Activated effector memory CD4-positive, alpha-beta T cell treated with anti-CD3 and anti-CD28 coated beads, Interleukin-2, amount 50 U/mL, for 16 hours (primary cell): Measurements from ENCODE around the gene RHPN2.
"Not testable (repeated sequence)": the region's sequence is repeated elsewhere in the genome, so short reads cannot be mapped to it uniquely, and the experiment has no call there.

Experiments used
- DNase-seq: peaks from one replicate; pipeline ENCODE4 v3.0.0-alpha.2; 2020

The RHPN2 gene

GRCh38 chr19:33025468-33026238 is 39.0 kb downstream of the RHPN2 start:
- not testable (repeated sequence) for DNase-seq

- no peak for DNase-seq
Observed at GRCh38 chr19:33024398-33024797, 40.3 kb downstream of the RHPN2 start.

- DNase-seq: no peak
Observed at GRCh38 chr19:33022472-33023116, 42.1 kb downstream of the RHPN2 start.

GRCh38 chr19:33010891-33011290 is 53.8 kb downstream of the RHPN2 start:
- not testable (repeated sequence) for DNase-seq

GRCh38 chr19:33008738-33009137 is 56.0 kb downstream of the RHPN2 start:
- no peak for DNase-seq

GRCh38 chr19:33005440-33005839 is 59.2 kb downstream of the RHPN2 start:
- DNase-seq: no peak

GRCh38 chr19:33003424-33004024 is 61.2 kb downstream of the RHPN2 start:
- not testable (repeated sequence) for DNase-seq

GRCh38 chr19:33002126-33002865 is 62.4 kb downstream of the RHPN2 start:
- DNase-seq: not testable (repeated sequence)

- DNase-seq: no peak
Observed at GRCh38 chr19:33000910-33001309, 63.8 kb downstream of the RHPN2 start.

GRCh38 chr19:33000510-33000909 is 64.2 kb downstream of the RHPN2 start:
- no peak for DNase-seq

- no peak for DNase-seq
Observed at GRCh38 chr19:32998722-32999121, 66.0 kb downstream of the RHPN2 start.

- DNase-seq: no peak
Observed at GRCh38 chr19:32997716-32998355, 66.9 kb downstream of the RHPN2 start.

GRCh38 chr19:32997061-32997464 is 67.6 kb downstream of the RHPN2 start:
- DNase-seq: not testable (repeated sequence)

GRCh38 chr19:32995966-32996365 is 68.7 kb downstream of the RHPN2 start:
- not testable (repeated sequence) for DNase-seq

- DNase-seq: no peak
Observed at GRCh38 chr19:32988724-32989123, 76.0 kb downstream of the RHPN2 start.

- DNase-seq: not testable (repeated sequence)
Observed at GRCh38 chr19:32988254-32988653, 76.4 kb downstream of the RHPN2 start.

GRCh38 chr19:32982488-32982887 is 82.2 kb downstream of the RHPN2 start:
- DNase-seq: not testable (repeated sequence)

GRCh38 chr19:32979807-32980206 is 84.9 kb downstream of the RHPN2 start:
- DNase-seq: not testable (repeated sequence)

GRCh38 chr19:32977813-32978212 is 86.9 kb downstream of the RHPN2 start:
- DNase-seq: not testable (repeated sequence)

GRCh38 chr19:32977280-32977679 is 87.4 kb downstream of the RHPN2 start:
- no peak for DNase-seq

GRCh38 chr19:32976223-32976805 is 88.4 kb downstream of the RHPN2 start:
- DNase-seq: peak; percentile 87
